Fibroblast of mammary gland (primary cell): ENCODE results near the gene RABGAP1L.

ENCODE experiments used
- DNase-seq: peaks from one replicate; pipeline ENCODE4 v3.0.0-alpha.2; 2010; ENCODE audit warnings: low read depth
- H3K4me3 ChIP-seq: 2 replicates; pipeline ENCODE4 v1.5.1; 2011; ENCODE audit warnings: low read depth, mild to moderate bottlenecking, low read length, moderate library complexity; ENCODE audit not compliant: control insufficient read depth
- CTCF ChIP-seq: conservative IDR thresholded peaks from 2 replicates; pipeline ENCODE4 v1.5.1; 2011; ENCODE audit warnings: low read depth, low read length, inconsistent platforms; ENCODE audit not compliant: control insufficient read depth, insufficient read depth

Gene RABGAP1L

GRCh38 chr1:174789399-174789798 lies 630.1 kb downstream of the RABGAP1L start:
- no peak overlapping the region for H3K4me3 ChIP-seq
- peak; percentile 89 for DNase-seq
- TF ChIP-seq CTCF = no peak

GRCh38 chr1:174791863-174792262 lies 632.5 kb downstream of the RABGAP1L start:
- DNase-seq = no peak
- TF ChIP-seq CTCF = no peak
- no peak overlapping the region for H3K4me3 ChIP-seq

- no peak for TF ChIP-seq CTCF
- no peak overlapping the region for H3K4me3 ChIP-seq
- no peak for DNase-seq
Measured at GRCh38 chr1:174794861-174795260, 635.5 kb downstream of the RABGAP1L start.

- TF ChIP-seq CTCF = no peak
- no peak for DNase-seq
- H3K4me3 ChIP-seq = no peak overlapping the region
Measured at GRCh38 chr1:174795806-174796205, 636.5 kb downstream of the RABGAP1L start.

GRCh38 chr1:174797398-174797797 lies 638.1 kb downstream of the RABGAP1L start:
- H3K4me3 ChIP-seq = no peak overlapping the region
- no peak for DNase-seq
- no peak for TF ChIP-seq CTCF

GRCh38 chr1:174799136-174799479 lies 639.8 kb downstream of the RABGAP1L start:
- DNase-seq = no peak
- H3K4me3 ChIP-seq = no peak overlapping the region
- no peak for TF ChIP-seq CTCF

GRCh38 chr1:174800216-174800851 lies 641.0 kb downstream of the RABGAP1L start:
- TF ChIP-seq CTCF = no peak
- peak overlapping the region; percentile 54 for H3K4me3 ChIP-seq
- no peak for DNase-seq
